PC-9 (cell line): ENCODE results near the gene COX4I2. TPM values are rescaled to one million over a fixed set of nuclear protein-coding genes. Genes with fewer than 3 reads are reported as not detected.
A peak's percentile ranks its signal among the peaks of the same experiment; 100 is the strongest.

Experiments
- BruUV-seq: library from RNA; stranded (reverse); fragments of 400-500 nt; replicated peaks from 2 replicates; lab custom pipeline; 2021; lab: Mats Ljungman, UMichigan
- CTCF ChIA-PET: fragments of 300-600 bp; sonication (Branson Sonifier 250); formaldehyde crosslinking; loops from one replicate; lab custom pipeline; 2022; ENCODE audit warnings: antibody characterized with exemption; lab: Charles Lee
- POLR2A ChIA-PET: fragments of 300-600 bp; sonication (Branson Sonifier 250); formaldehyde crosslinking; loops from one replicate; lab custom pipeline; 2022; ENCODE audit warnings: antibody characterized with exemption; ENCODE audit not compliant: unreplicated experiment; lab: Charles Lee
- DNase-seq, 2 experiments: peaks; one replicate each; pipeline versions ENCODE4 v3.0.0 to v3.0.0-alpha.2; 2015 to 2022; ENCODE audit warnings: mixed read lengths in 1 of 2
- H2AFZ ChIP-seq: fragments of 200-600 bp; sonication (generic); 2 replicates; pipeline ENCODE4 v1.8.1; 2017; ENCODE audit warnings: antibody characterized with exemption
- H3F3A ChIP-seq: fragments of 200-600 bp; sonication (generic); 2 replicates; pipeline ENCODE4 v1.8.1; 2017; ENCODE audit warnings: antibody characterized with exemption, mild to moderate bottlenecking, low read depth; ENCODE audit not compliant: insufficient read depth
- H3K27ac ChIP-seq: fragments of 200-600 bp; sonication (generic); 2 replicates; pipeline ENCODE4 v1.6.1; 2016; ENCODE audit warnings: mixed run types
- H3K27me3 ChIP-seq: fragments of 200-600 bp; sonication (generic); 2 replicates; pipeline ENCODE4 v1.6.1; 2016; ENCODE audit warnings: low read depth, mixed run types; ENCODE audit not compliant: insufficient read depth
- H3K36me3 ChIP-seq: fragments of 200-600 bp; sonication (generic); 2 replicates; pipeline ENCODE4 v1.6.1; 2016; ENCODE audit warnings: low read depth, mixed run types
- H3K4me1 ChIP-seq: fragments of 200-600 bp; sonication (generic); replicated peaks from 2 replicates; pipeline ENCODE4 v1.6.1; 2016; ENCODE audit warnings: mixed run types; ENCODE audit not compliant: insufficient read depth
- H3K4me2 ChIP-seq: fragments of 200-600 bp; sonication (generic); 2 replicates; pipeline ENCODE4 v1.6.1; 2017; ENCODE audit warnings: mixed run types
- H3K4me3 ChIP-seq: fragments of 200-600 bp; sonication (generic); 2 replicates; pipeline ENCODE4 v1.6.1; 2016; ENCODE audit warnings: mixed run types
- H3K79me2 ChIP-seq: fragments of 200-600 bp; sonication (generic); 2 replicates; pipeline ENCODE4 v1.6.1; 2017; ENCODE audit warnings: low read depth, mixed run types
- H3K9me2 ChIP-seq: fragments of 200-600 bp; sonication (generic); 2 replicates; pipeline ENCODE4 v1.8.1; 2017; ENCODE audit warnings: mild to moderate bottlenecking; ENCODE audit not compliant: insufficient read depth
- H3K9me3 ChIP-seq: fragments of 200-600 bp; sonication (generic); 2 replicates; pipeline ENCODE4 v1.8.1; 2016; ENCODE audit warnings: low read depth; ENCODE audit not compliant: insufficient read depth
- H4K20me1 ChIP-seq: fragments of 200-600 bp; sonication (generic); 2 replicates; pipeline ENCODE4 v1.8.1; 2017; ENCODE audit not compliant: insufficient read depth
- CTCF ChIP-seq: fragments of 200-600 bp; sonication (generic); conservative IDR thresholded peaks from 2 replicates; pipeline ENCODE4 v1.6.1; 2017; ENCODE audit warnings: mixed run types, antibody characterized with exemption, mild to moderate bottlenecking, moderate library complexity
- EZH2 ChIP-seq: fragments of 200-600 bp; sonication (generic); IDR thresholded peaks from 2 replicates; pipeline ENCODE4 v1.8.0; 2017; ENCODE audit warnings: antibody characterized with exemption, low read depth
- intact Hi-C: fragments of 100-400 bp; cut with micrococcal nuclease; formaldehyde crosslinking; loops from one replicate; pipeline ENCODE4 v1.10.0; 2022; ENCODE audit not compliant: unreplicated experiment
- total RNA-seq: library from RNA; stranded (reverse); gene quantifications from 2 replicates; pipeline ENCODE4 v1.2.3, GENCODE V29; 2021

The COX4I2 gene
- total RNA-seq, 1 experiment from 2014 or later = not detected

GRCh38 chr20:31593221-31594001 is 44.3 kb upstream of the COX4I2 start:
- H3K9me2 ChIP-seq = no peaks in the 10 kb centered on the region
- no peaks in the 10 kb centered on the region for H3K36me3 ChIP-seq
- no peaks in the 10 kb centered on the region for H3K9me3 ChIP-seq
- H3K4me2 ChIP-seq = peak overlapping the region; percentile 66
- no peaks in the 10 kb centered on the region for H3K27me3 ChIP-seq
- BruUV-seq = no TSS peak
- CTCF ChIA-PET = interaction anchor here (0.7 to 1.9 kb wide), 9 partner anchors 11 to 130 kb away, joined by 3 to 21 read pairs (median 4); no protein-coding TSS in a partner anchor
- peaks cover 80% of the 10 kb centered on the region for H3F3A ChIP-seq
- peaks cover 64% of the 10 kb centered on the region for H3K4me1 ChIP-seq
- no peak overlapping the region for H2AFZ ChIP-seq
- H3K4me3 ChIP-seq = no peak overlapping the region
- no peaks in the 10 kb centered on the region for H4K20me1 ChIP-seq
- intact Hi-C loops = loop anchor here (1.0 to 2.0 kb wide), 7 partner anchors 11 to 119 kb away; no protein-coding TSS in a partner anchor
- peak overlapping the region; percentile 96 for H3K27ac ChIP-seq
- peaks cover 15% of the 10 kb centered on the region for H3K79me2 ChIP-seq
- peak; percentile 99 to 100 for DNase-seq
- POLR2A ChIA-PET = interaction anchor here (0.5 to 2.2 kb wide), 16 partner anchors 9 to 766 kb away, joined by 3 to 82 read pairs (median 8); partner anchors contain the start of gene ID1
- no peak for TF ChIP-seq EZH2
- TF ChIP-seq CTCF = no peak

GRCh38 chr20:31594002-31594557 is 43.6 kb upstream of the COX4I2 start:
- POLR2A ChIA-PET = interaction anchor here (0.6 to 2.2 kb wide), 9 partner anchors 9 to 135 kb away, joined by 3 to 82 read pairs (median 26); partner anchors contain the start of gene ID1
- BruUV-seq = no TSS peak
- Histone ChIP-seq H3K79me2 (peaks cover 15% of the 10 kb centered on the region), H3K27me3 (no peaks in the 10 kb centered on the region), H3K9me3 (no peaks in the 10 kb centered on the region), H3K4me1 (peaks cover 60% of the 10 kb centered on the region), H3K4me2 (peak overlapping the region; percentile 66), H3K4me3 (peak overlapping the region; percentile 43; the same call in 1 of the 2 replicates), H4K20me1 (no peaks in the 10 kb centered on the region), H3K9me2 (no peaks in the 10 kb centered on the region), H3K36me3 (no peaks in the 10 kb centered on the region), H3K27ac (peak overlapping the region; percentile 96), H2AFZ (no peak overlapping the region), H3F3A (peaks cover 73% of the 10 kb centered on the region)
- intact Hi-C loops = no loop called here
- DNase-seq = no peak
- TF ChIP-seq CTCF = no peak
- TF ChIP-seq EZH2 = no peak
- CTCF ChIA-PET = interaction anchor here (0.7 to 1.9 kb wide), 4 partner anchors 10 to 27 kb away, joined by 3 to 21 read pairs (median 8); no protein-coding TSS in a partner anchor

DNA sequence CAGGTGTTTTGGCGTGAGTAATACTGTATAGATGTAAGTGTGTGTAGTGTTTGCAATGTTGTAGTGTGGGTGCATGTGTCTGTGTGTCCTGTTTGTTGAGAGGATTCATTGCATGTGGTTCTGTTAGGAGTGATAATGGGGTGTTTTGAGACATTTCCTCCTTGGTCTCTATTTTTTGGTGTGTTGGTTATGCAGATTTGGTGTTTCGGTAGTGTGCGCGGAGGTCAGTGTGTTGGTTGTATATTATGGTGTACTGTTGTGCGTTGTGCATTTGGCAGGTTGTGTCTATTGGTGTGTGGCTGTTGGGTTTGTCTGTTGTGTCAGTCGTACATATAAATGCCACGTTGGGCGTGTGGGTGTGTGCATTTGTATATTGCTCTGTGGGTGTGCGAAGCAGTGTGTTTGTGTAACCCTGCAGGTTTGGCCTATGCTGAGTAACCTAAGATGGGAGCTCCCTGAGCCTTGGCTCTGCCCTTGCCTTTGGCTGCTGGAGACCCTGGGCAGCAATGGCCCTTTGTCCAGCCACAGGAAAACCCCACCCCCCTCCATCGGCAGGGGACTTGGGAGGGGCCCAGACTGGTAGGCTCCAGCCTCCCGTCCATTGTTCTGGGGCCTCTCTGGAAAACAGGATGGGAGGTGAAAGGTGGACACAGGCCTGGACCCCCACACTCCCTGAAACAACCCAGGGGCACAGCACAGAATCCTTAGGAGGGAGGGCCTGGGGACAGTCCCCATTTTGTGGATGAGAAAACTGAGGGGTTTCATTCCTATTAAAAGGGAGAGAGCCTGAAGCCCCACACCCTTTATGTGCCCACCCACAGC is 42.9 kb upstream of the COX4I2 start:
- Histone ChIP-seq H3K4me3 (peak overlapping the region; percentile 43; the same call in 1 of the 2 replicates), H3K9me3 (no peaks in the 10 kb centered on the region), H3K4me2 (peak overlapping the region; percentile 66), H2AFZ (no peak overlapping the region), H3K36me3 (no peaks in the 10 kb centered on the region), H3K4me1 (peaks cover 53% of the 10 kb centered on the region), H3K79me2 (peaks cover 15% of the 10 kb centered on the region), H3F3A (peaks cover 66% of the 10 kb centered on the region), H3K27ac (peak overlapping the region; percentile 96), H3K9me2 (no peaks in the 10 kb centered on the region), H4K20me1 (no peaks in the 10 kb centered on the region), H3K27me3 (no peaks in the 10 kb centered on the region)
- CTCF ChIA-PET = no interaction called here
- POLR2A ChIA-PET = interaction anchor here (1.6 kb wide), 1 partner anchor 10 kb away, joined by 10 read pairs; the partner anchor contains the start of gene ID1
- TF ChIP-seq CTCF = no peak
- no peak for TF ChIP-seq EZH2
- DNase-seq = peak in 1 of 2 experiments; percentile 52
- intact Hi-C loops = no loop called here
- BruUV-seq = TSS peak; percentile 80
